ENCODE data around the gene RIC3. TPM values are rescaled to one million over a fixed set of nuclear protein-coding genes. Genes with fewer than 3 reads are reported as not detected.
A peak's percentile ranks its signal among the peaks of the same experiment; 100 is the strongest.

The RIC3 gene
- total RNA-seq, 4 donors from 2014 or later: 7.9 to 28.4 (median 18.5) TPM

GRCh38 chr11:8100158-8100557 is 68.7 kb downstream of the RIC3 start:
- Histone ChIP-seq H3K36me3 (no peaks in the 10 kb centered on the region), H3K27ac (no peak overlapping the region), H3K27me3 (no peaks in the 10 kb centered on the region), H3K4me3 (no peak overlapping the region), H3K9me3 (no peaks in the 10 kb centered on the region), H3K4me1 (no peaks in the 10 kb centered on the region)
- no peak for TF ChIP-seq CTCF (IDR thresholded peaks at IDR 0.05)
- TF ChIP-seq POLR2A (IDR thresholded peaks at IDR 0.05): no peak
- no peak for DNase-seq
- intact Hi-C loops (cut with DNase I; ENCODE audit: low total_unique reads): no loop called here

DNA sequence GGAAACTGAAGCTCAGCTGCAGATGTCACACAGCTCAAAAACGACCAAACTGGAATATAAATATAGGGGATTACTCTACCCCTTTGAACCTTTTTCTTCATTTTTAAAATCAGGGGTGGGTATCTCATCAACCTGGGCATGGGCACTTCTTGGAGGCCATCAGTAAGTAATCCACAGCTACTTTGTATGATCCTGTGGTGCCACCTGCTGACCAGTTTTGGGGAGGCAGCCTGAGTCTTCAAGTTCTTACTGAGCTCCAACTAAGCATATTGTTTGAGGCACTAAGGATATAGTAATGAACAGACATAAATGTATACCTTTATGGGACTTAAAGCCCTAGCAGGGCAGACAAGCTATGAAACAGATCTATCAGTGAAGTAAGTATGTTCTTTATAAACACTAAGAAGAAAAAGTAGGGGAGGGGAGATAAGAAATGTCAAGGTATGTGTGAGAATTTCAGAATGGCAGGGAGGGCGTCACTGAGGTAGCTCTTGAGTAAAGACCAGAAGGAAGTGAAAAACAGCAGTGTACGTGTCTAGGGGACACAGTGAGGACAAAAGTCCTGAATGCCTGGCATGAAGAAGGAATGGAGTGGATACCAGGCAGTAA is 69.4 kb downstream of the RIC3 start:
- no peaks in the 10 kb centered on the region for H3K36me3 ChIP-seq
- no peaks in the 10 kb centered on the region for H3K4me1 ChIP-seq
- DNase-seq: peak; percentile 77 to 82
- no peaks in the 10 kb centered on the region for H3K9me3 ChIP-seq
- H3K27ac ChIP-seq: peak overlapping the region; percentile 51 to 52
- no peaks in the 10 kb centered on the region for H3K27me3 ChIP-seq
- TF ChIP-seq CTCF (IDR thresholded peaks at IDR 0.05) (peak; percentile 59 to 83 (median 76)), POLR2A (IDR thresholded peaks at IDR 0.05) (no peak)
- intact Hi-C loops (cut with DNase I; ENCODE audit: low total_unique reads): loop anchor here (5.0 to 10.0 kb wide), 2 partner anchors 67 to 95 kb away; no protein-coding TSS in a partner anchor
- no peak overlapping the region for H3K4me3 ChIP-seq

DNA sequence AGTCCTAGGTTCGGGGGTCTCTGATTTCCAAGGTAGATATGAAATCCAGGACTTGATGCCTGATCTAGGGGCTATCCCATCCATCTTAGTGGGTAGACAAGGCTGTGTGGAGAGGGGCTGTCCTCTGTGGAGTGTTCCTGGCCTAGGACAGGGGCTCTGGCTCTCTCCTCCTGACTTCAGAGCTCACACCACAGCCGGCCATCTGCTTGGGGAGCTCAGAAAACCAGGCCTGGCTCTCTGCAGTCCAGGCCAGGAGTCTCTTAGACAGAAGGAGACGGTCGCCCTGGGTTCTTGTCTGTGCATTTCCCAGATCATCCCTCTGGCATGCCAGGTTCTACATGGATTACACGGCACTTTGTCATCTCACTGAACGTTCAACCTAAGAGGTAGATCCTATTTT is 69.9 kb downstream of the RIC3 start:
- H3K27me3 ChIP-seq: no peaks in the 10 kb centered on the region
- H3K9me3 ChIP-seq: no peaks in the 10 kb centered on the region
- intact Hi-C loops (cut with DNase I; ENCODE audit: low total_unique reads): loop anchor here (5.0 to 10.0 kb wide), 2 partner anchors 67 to 94 kb away; no protein-coding TSS in a partner anchor
- H3K4me1 ChIP-seq: no peaks in the 10 kb centered on the region
- DNase-seq: no peak
- H3K36me3 ChIP-seq: no peaks in the 10 kb centered on the region
- TF ChIP-seq POLR2A (IDR thresholded peaks at IDR 0.05): no peak
- TF ChIP-seq CTCF (IDR thresholded peaks at IDR 0.05): no peak
- peak overlapping the region; percentile 51 to 52 for H3K27ac ChIP-seq
- H3K4me3 ChIP-seq: no peak overlapping the region

- Histone ChIP-seq H3K36me3 (no peaks in the 10 kb centered on the region), H3K4me3 (no peak overlapping the region), H3K27ac (peak overlapping the region; percentile 51 to 52), H3K27me3 (no peaks in the 10 kb centered on the region), H3K9me3 (no peaks in the 10 kb centered on the region), H3K4me1 (no peaks in the 10 kb centered on the region)
- intact Hi-C loops (cut with DNase I; ENCODE audit: low total_unique reads): loop anchor here (5.0 to 10.0 kb wide), 2 partner anchors 66 to 94 kb away; no protein-coding TSS in a partner anchor
- no peak for DNase-seq
- TF ChIP-seq POLR2A (IDR thresholded peaks at IDR 0.05): no peak
- TF ChIP-seq CTCF (IDR thresholded peaks at IDR 0.05): no peak
Measured at GRCh38 chr11:8098361-8098760, 70.5 kb downstream of the RIC3 start.

GRCh38 chr11:8097926-8098325 is 70.9 kb downstream of the RIC3 start:
- no peak for TF ChIP-seq POLR2A (IDR thresholded peaks at IDR 0.05)
- TF ChIP-seq CTCF (IDR thresholded peaks at IDR 0.05): no peak
- Histone ChIP-seq H3K27ac (peak overlapping the region; percentile 40 to 52), H3K4me3 (no peak overlapping the region), H3K4me1 (no peaks in the 10 kb centered on the region), H3K9me3 (no peaks in the 10 kb centered on the region), H3K36me3 (no peaks in the 10 kb centered on the region), H3K27me3 (no peaks in the 10 kb centered on the region)
- no peak for DNase-seq
- intact Hi-C loops (cut with DNase I; ENCODE audit: low total_unique reads): loop anchor here (5.0 to 10.0 kb wide), 2 partner anchors 66 to 93 kb away; no protein-coding TSS in a partner anchor

Data from uterus (tissue), 4 donors.